Activated CD4-positive, alpha-beta T cell treated with anti-CD3 and anti-CD28 coated beads, Interleukin-2, amount 10 ng/mL, durations not matched to agents 7 days and 5 days (primary cell): Measurements from ENCODE around the gene AKR1A1. TPM values are rescaled to one million over a fixed set of nuclear protein-coding genes. Genes with fewer than 3 reads are reported as not detected.
"Not testable (repeated sequence)": the region's sequence is repeated elsewhere in the genome, so short reads cannot be mapped to it uniquely, and the experiment has no call there.

ENCODE experiments used
- CTCF ChIA-PET: fragments of 350-600 bp; sonication (Branson Sonifier 250); formaldehyde crosslinking; loops from one replicate; lab custom pipeline; 2021; ENCODE audit warnings: antibody characterized with exemption; lab: Charles Lee
- POLR2A ChIA-PET: fragments of 350-600 bp; sonication (Branson Sonifier 250); formaldehyde crosslinking; loops from one replicate; lab custom pipeline; 2021; ENCODE audit warnings: antibody characterized with exemption; lab: Charles Lee
- DNase-seq: peaks from one replicate; pipeline ENCODE4 v3.0.0-alpha.2; 2020
- H3K27ac Mint-ChIP-seq: one replicate; pipeline ENCODE4 v1.8.0; 2021; ENCODE audit warnings: mild to moderate bottlenecking, moderate library complexity, mixed read lengths
- H3K27me3 Mint-ChIP-seq: one replicate; pipeline ENCODE4 v1.8.0; 2021; ENCODE audit warnings: mixed read lengths
- H3K36me3 Mint-ChIP-seq: one replicate; pipeline ENCODE4 v1.8.0; 2021; ENCODE audit warnings: low read depth, mixed read lengths
- H3K4me1 Mint-ChIP-seq: one replicate; pipeline ENCODE4 v1.8.0; 2021; ENCODE audit warnings: mixed read lengths
- H3K4me3 Mint-ChIP-seq: one replicate; pipeline ENCODE4 v1.8.0; 2021; ENCODE audit warnings: mild to moderate bottlenecking, moderate library complexity, mixed read lengths
- H3K9me3 Mint-ChIP-seq: one replicate; pipeline ENCODE4 v1.8.0; 2021; ENCODE audit warnings: mixed read lengths
- total RNA-seq, 2 experiments: library from RNA; stranded (reverse); gene quantifications; one replicate each; pipeline ENCODE4 v1.2.3, GENCODE V29; 2021

AKR1A1 gene
- total RNA-seq: 100 to 1,000 TPM; 134 to 135 TPM

- peaks cover 25% of the 10 kb centered on the region for H3K4me1 Mint-ChIP-seq
Observed at GRCh38 chr1:45550401-45551351, at the start of gene AKR1A1. Gene AKR1A1, plus strand, starts transcription at chr1:45550826. Its CDS starts 10,969 bp downstream, at chr1:45561795.

GRCh38 chr1:45501505-45501859 is 49.1 kb upstream of the AKR1A1 start:
- CTCF ChIA-PET: interaction anchor here (0.5 to 3.6 kb wide), 9 partner anchors 9 to 123 kb away, joined by 3 to 20 read pairs (median 4); no protein-coding TSS in a partner anchor
- DNase-seq: no peak
- Mint-ChIP-seq H3K36me3 (peaks cover 2% of the 10 kb centered on the region), H3K27me3 (no peaks in the 10 kb centered on the region), H3K4me3 (peak overlapping the region; percentile 85), H3K9me3 (no peaks in the 10 kb centered on the region), H3K4me1 (peaks cover 31% of the 10 kb centered on the region), H3K27ac (no peak overlapping the region)
- POLR2A ChIA-PET: no interaction called here

More at GRCh38 chr1:45550401-45551351, at the start of gene AKR1A1:
- peaks cover 11% of the 10 kb centered on the region for H3K36me3 Mint-ChIP-seq
- H3K4me3 Mint-ChIP-seq: peak within 1 kb of the TSS; percentile 92
- H3K9me3 Mint-ChIP-seq: no peaks in the 10 kb centered on the region
- peak within 1 kb of the TSS; percentile 92 for H3K27ac Mint-ChIP-seq
- no peaks in the 10 kb centered on the region for H3K27me3 Mint-ChIP-seq
- ChIA-PET CTCF (interaction anchor here (0.8 to 1.8 kb wide), 7 partner anchors 8 to 52 kb away, joined by 3 to 9 read pairs (median 4); no protein-coding TSS in a partner anchor), POLR2A (interaction anchor here (0.6 to 1.5 kb wide), 6 partner anchors 27 to 829 kb away, joined by 3 to 12 read pairs (median 4); partner anchors contain the start of genes MUTYH, PRDX1 and TOE1)
- DNase-seq: peak; percentile 89

- peaks cover 4% of the 10 kb centered on the region for H3K36me3 Mint-ChIP-seq
Observed at GRCh38 chr1:45503462-45504360, 46.9 kb upstream of the AKR1A1 start.

GRCh38 chr1:45507195-45507594 is 43.4 kb upstream of the AKR1A1 start:
- Mint-ChIP-seq H3K36me3 (peaks cover 31% of the 10 kb centered on the region), H3K27ac (no peak overlapping the region), H3K4me3 (no peak overlapping the region), H3K4me1 (no peaks in the 10 kb centered on the region), H3K9me3 (no peaks in the 10 kb centered on the region), H3K27me3 (no peaks in the 10 kb centered on the region)
- ChIA-PET CTCF (interaction anchor here (0.9 to 1.0 kb wide), 2 partner anchors 9 to 145 kb away, joined by 3 read pairs; no protein-coding TSS in a partner anchor), POLR2A (no interaction called here)
- DNase-seq: no peak

More at GRCh38 chr1:45503462-45504360, 46.9 kb upstream of the AKR1A1 start:
- no peaks in the 10 kb centered on the region for H3K27me3 Mint-ChIP-seq
- CTCF ChIA-PET: interaction anchor here (0.6 kb wide), 2 partner anchors 15 to 324 kb away, joined by 3 read pairs; no protein-coding TSS in a partner anchor
- H3K27ac Mint-ChIP-seq: no peak overlapping the region
- H3K4me3 Mint-ChIP-seq: no peak overlapping the region
- H3K9me3 Mint-ChIP-seq: no peaks in the 10 kb centered on the region
- H3K4me1 Mint-ChIP-seq: peaks cover 25% of the 10 kb centered on the region
- POLR2A ChIA-PET: no interaction called here
- no peak for DNase-seq

GRCh38 chr1:45507893-45508292 is 42.7 kb upstream of the AKR1A1 start:
- H3K4me3 Mint-ChIP-seq: no peak overlapping the region
- peaks cover 36% of the 10 kb centered on the region for H3K36me3 Mint-ChIP-seq
- no peak overlapping the region for H3K27ac Mint-ChIP-seq

GRCh38 chr1:45508295-45509151 is 42.1 kb upstream of the AKR1A1 start:
- CTCF ChIA-PET: interaction anchor here (0.5 to 1.4 kb wide), 2 partner anchors 61 to 70 kb away, joined by 3 to 4 read pairs; no protein-coding TSS in a partner anchor

More at GRCh38 chr1:45507893-45508292, 42.7 kb upstream of the AKR1A1 start:
- ChIA-PET CTCF (interaction anchor here (1.0 to 1.4 kb wide), 2 partner anchors 8 to 62 kb away, joined by 3 to 4 read pairs; no protein-coding TSS in a partner anchor), POLR2A (no interaction called here)
- Mint-ChIP-seq H3K4me1 (peaks cover 3% of the 10 kb centered on the region), H3K27me3 (no peaks in the 10 kb centered on the region), H3K9me3 (no peaks in the 10 kb centered on the region)
- no peak for DNase-seq

GRCh38 chr1:45510036-45510971 is 40.3 kb upstream of the AKR1A1 start:
- POLR2A ChIA-PET: no interaction called here

More at GRCh38 chr1:45508295-45509151, 42.1 kb upstream of the AKR1A1 start:
- H3K27me3 Mint-ChIP-seq: no peaks in the 10 kb centered on the region
- peaks cover 3% of the 10 kb centered on the region for H3K4me1 Mint-ChIP-seq
- no peaks in the 10 kb centered on the region for H3K9me3 Mint-ChIP-seq
- H3K36me3 Mint-ChIP-seq: peaks cover 38% of the 10 kb centered on the region
- H3K27ac Mint-ChIP-seq: peak overlapping the region; percentile 36
- DNase-seq: no peak
- H3K4me3 Mint-ChIP-seq: no peak overlapping the region
- POLR2A ChIA-PET: no interaction called here

GRCh38 chr1:45510972-45511527 is 39.6 kb upstream of the AKR1A1 start:
- Mint-ChIP-seq H3K27ac (no peak overlapping the region), H3K27me3 (no peaks in the 10 kb centered on the region), H3K9me3 (no peaks in the 10 kb centered on the region), H3K4me3 (no peak overlapping the region), H3K36me3 (peaks cover 56% of the 10 kb centered on the region), H3K4me1 (peaks cover 5% of the 10 kb centered on the region)
- POLR2A ChIA-PET: no interaction called here
- CTCF ChIA-PET: interaction anchor here (0.6 to 2.6 kb wide), 9 partner anchors 10 to 173 kb away, joined by 3 to 20 read pairs (median 4); partner anchors contain the start of genes CCDC163 and MMACHC
- no peak for DNase-seq

More at GRCh38 chr1:45510036-45510971, 40.3 kb upstream of the AKR1A1 start:
- no peak for DNase-seq
- H3K9me3 Mint-ChIP-seq: no peaks in the 10 kb centered on the region
- H3K4me3 Mint-ChIP-seq: no peak overlapping the region
- no peak overlapping the region for H3K27ac Mint-ChIP-seq
- H3K27me3 Mint-ChIP-seq: no peaks in the 10 kb centered on the region
- H3K4me1 Mint-ChIP-seq: peaks cover 3% of the 10 kb centered on the region
- CTCF ChIA-PET: interaction anchor here (0.8 to 2.6 kb wide), 5 partner anchors 9 to 69 kb away, joined by 3 to 12 read pairs (median 4); no protein-coding TSS in a partner anchor
- H3K36me3 Mint-ChIP-seq: peaks cover 50% of the 10 kb centered on the region

- Mint-ChIP-seq H3K4me1 (peaks cover 15% of the 10 kb centered on the region), H3K27me3 (no peaks in the 10 kb centered on the region), H3K36me3 (peaks cover 68% of the 10 kb centered on the region), H3K4me3 (no peak overlapping the region), H3K27ac (no peak overlapping the region), H3K9me3 (no peaks in the 10 kb centered on the region)
- peak; percentile 74 for DNase-seq
- POLR2A ChIA-PET: no interaction called here
- CTCF ChIA-PET: interaction anchor here (0.6 to 2.6 kb wide), 16 partner anchors 9 to 607 kb away, joined by 3 to 20 read pairs (median 4); partner anchors contain the start of genes CCDC163, MMACHC and PRDX1
Observed at GRCh38 chr1:45512641-45513054, 38.0 kb upstream of the AKR1A1 start.

- H3K27ac Mint-ChIP-seq, POLR2A ChIA-PET: not testable (repeated sequence)
- H3K36me3 Mint-ChIP-seq: peaks cover 66% of the 10 kb centered on the region
Observed at GRCh38 chr1:45513532-45514260, 36.9 kb upstream of the AKR1A1 start.

More at GRCh38 chr1:45513532-45514260, 36.9 kb upstream of the AKR1A1 start:
- not testable (repeated sequence) for H3K9me3 Mint-ChIP-seq, H3K4me3 Mint-ChIP-seq, DNase-seq, H3K27me3 Mint-ChIP-seq
- peaks cover 17% of the 10 kb centered on the region for H3K4me1 Mint-ChIP-seq
- CTCF ChIA-PET: interaction anchor here (0.5 to 2.4 kb wide), 6 partner anchors 8 to 188 kb away, joined by 3 to 20 read pairs (median 4); partner anchors contain the start of genes CCDC163, MMACHC and PRDX1
